Astrocyte (in vitro differentiated cells and primary cell): ENCODE data around the gene SH3BGRL. TPM values are rescaled to one million over a fixed set of nuclear protein-coding genes. Genes with fewer than 3 reads are reported as not detected.

Experiments used
- DNase-seq: peaks from one replicate; pipeline ENCODE4 v3.0.0-alpha.2; 2010; ENCODE audit warnings: low read depth
- FAIRE-seq: peaks from 2 replicates; lab custom pipeline; 2011; peaks lifted over from hg19 to GRCh38; lab: Jason Lieb, UNC
- H2AFZ ChIP-seq: 2 replicates; pipeline ENCODE4 v1.6.0; 2012; ENCODE audit warnings: low read depth, low read length, inconsistent platforms
- H3K27ac ChIP-seq: 2 replicates; pipeline ENCODE4 v1.5.1; 2011; ENCODE audit warnings: low read depth, low read length, inconsistent platforms
- H3K27me3 ChIP-seq: 2 replicates; pipeline ENCODE4 v1.6.0; 2011; ENCODE audit warnings: low read length, inconsistent platforms; ENCODE audit not compliant: insufficient read depth
- H3K36me3 ChIP-seq: 2 replicates; pipeline ENCODE4 v1.5.1; 2011; ENCODE audit warnings: low read length, inconsistent platforms; ENCODE audit not compliant: insufficient read depth
- H3K4me1 ChIP-seq: 2 replicates; pipeline ENCODE4 v1.5.1; 2011; ENCODE audit warnings: low read length, inconsistent platforms; ENCODE audit not compliant: insufficient read depth
- H3K4me2 ChIP-seq: 2 replicates; pipeline ENCODE4 v1.6.0; 2012; ENCODE audit warnings: low read length, inconsistent platforms
- H3K4me3 ChIP-seq: 2 replicates; pipeline ENCODE4 v1.5.1; 2011; ENCODE audit warnings: low read depth, mild to moderate bottlenecking, low read length, inconsistent platforms; ENCODE audit not compliant: insufficient read depth
- H3K79me2 ChIP-seq: 2 replicates; pipeline ENCODE4 v1.6.0; 2012; ENCODE audit warnings: mild to moderate bottlenecking, low read length, inconsistent platforms; ENCODE audit not compliant: insufficient read depth
- H3K9ac ChIP-seq: 2 replicates; pipeline ENCODE4 v1.6.0; 2012; ENCODE audit warnings: mild to moderate bottlenecking, low read length, inconsistent platforms
- H3K9me3 ChIP-seq: 2 replicates; pipeline ENCODE4 v1.5.1; 2012; ENCODE audit warnings: low read depth, mild to moderate bottlenecking, low read length, inconsistent platforms; ENCODE audit not compliant: insufficient read depth
- H4K20me1 ChIP-seq: 2 replicates; pipeline ENCODE4 v1.6.0; 2012; ENCODE audit warnings: low read length, inconsistent platforms; ENCODE audit not compliant: insufficient read depth
- H3K27ac Mint-ChIP-seq: one replicate; pipeline ENCODE4 v1.8.0; 2021; ENCODE audit warnings: mild to moderate bottlenecking, mixed read lengths; ENCODE audit not compliant: unreplicated experiment
- H3K27me3 Mint-ChIP-seq: one replicate; pipeline ENCODE4 v1.8.0; 2021; ENCODE audit warnings: low read depth, mixed read lengths; ENCODE audit not compliant: unreplicated experiment
- H3K36me3 Mint-ChIP-seq: one replicate; pipeline ENCODE4 v1.8.0; 2021; ENCODE audit warnings: low read depth, mixed read lengths; ENCODE audit not compliant: unreplicated experiment
- H3K4me1 Mint-ChIP-seq: one replicate; pipeline ENCODE4 v1.8.0; 2021; ENCODE audit warnings: low read depth, mixed read lengths; ENCODE audit not compliant: unreplicated experiment
- H3K4me3 Mint-ChIP-seq: one replicate; pipeline ENCODE4 v1.8.0; 2021; ENCODE audit warnings: mild to moderate bottlenecking, moderate library complexity, mixed read lengths; ENCODE audit not compliant: unreplicated experiment
- H3K9me3 Mint-ChIP-seq: one replicate; pipeline ENCODE4 v1.8.0; 2021; ENCODE audit warnings: mild to moderate bottlenecking, mixed read lengths; ENCODE audit not compliant: unreplicated experiment
- CTCF ChIP-seq: IDR thresholded peaks from 2 replicates; pipeline ENCODE4 v1.5.1; 2011; ENCODE audit warnings: low read depth, mild to moderate bottlenecking, inconsistent platforms, low read length, moderate library complexity; ENCODE audit not compliant: insufficient read depth
- EZH2 ChIP-seq: IDR thresholded peaks from 2 replicates; pipeline ENCODE4 v1.6.1; 2012; ENCODE audit warnings: mild to moderate bottlenecking, low read length, inconsistent platforms; ENCODE audit not compliant: insufficient read depth
- total RNA-seq: library from RNA; stranded (reverse); gene quantifications from 2 replicates; pipeline ENCODE4 v1.2.1, GENCODE V29; 2021

SH3BGRL gene
- total RNA-seq, 1 donor from 2014 or later: 132 TPM

GRCh38 chrX:81201071-81201470 is 831 bp upstream of the SH3BGRL start:
- H3K9me3 ChIP-seq: no peaks in the 10 kb centered on the region
- H3K27me3 Mint-ChIP-seq: no peaks in the 10 kb centered on the region

DNA sequence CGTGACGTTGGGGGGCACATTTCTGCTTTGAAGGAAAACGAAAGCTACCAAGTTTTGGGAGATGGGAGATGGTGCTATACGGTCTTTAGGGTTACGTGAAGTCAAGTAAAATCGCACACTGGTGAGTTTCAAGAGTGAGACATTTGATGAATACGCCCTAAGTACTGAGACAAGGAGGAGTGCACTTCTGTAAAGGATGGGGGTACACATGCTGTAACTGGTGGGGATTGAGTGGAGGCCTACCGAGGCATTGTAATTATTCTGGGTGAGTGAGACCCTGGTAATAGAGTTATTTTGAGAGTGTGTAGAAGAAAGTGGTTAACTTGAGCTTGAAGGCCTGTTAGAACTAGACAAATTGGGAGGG is 536 bp downstream of the SH3BGRL start:
- peak overlapping the region; percentile 85 for H2AFZ ChIP-seq
- peak overlapping the region; percentile 82 for H3K27ac Mint-ChIP-seq
- peaks cover 46% of the 10 kb centered on the region for H3K79me2 ChIP-seq
- no peaks in the 10 kb centered on the region for H3K9me3 Mint-ChIP-seq
- H4K20me1 ChIP-seq: peaks cover 3% of the 10 kb centered on the region
- DNase-seq: peak; percentile 8
- H3K9ac ChIP-seq: peak overlapping the region; percentile 96
- H3K4me3 Mint-ChIP-seq: peak overlapping the region; percentile 96
- H3K4me1 ChIP-seq: no peaks in the 10 kb centered on the region
- TF ChIP-seq CTCF (no peak), EZH2 (no peak)
- no peaks in the 10 kb centered on the region for H3K27me3 ChIP-seq
- FAIRE-seq: peak; percentile 43
- no peaks in the 10 kb centered on the region for H3K9me3 ChIP-seq
- H3K4me2 ChIP-seq: peak overlapping the region; percentile 96
- peak overlapping the region; percentile 90 for H3K27ac ChIP-seq
- H3K36me3 Mint-ChIP-seq: no peaks in the 10 kb centered on the region
- peak overlapping the region; percentile 94 for H3K4me3 ChIP-seq
- no peaks in the 10 kb centered on the region for H3K36me3 ChIP-seq
- H3K4me1 Mint-ChIP-seq: peaks cover 6% of the 10 kb centered on the region
- H3K27me3 Mint-ChIP-seq: no peaks in the 10 kb centered on the region

More at GRCh38 chrX:81201071-81201470, 831 bp upstream of the SH3BGRL start:
- Histone ChIP-seq H3K36me3 (no peaks in the 10 kb centered on the region), H3K4me3 (peak overlapping the region; percentile 94), H2AFZ (peak overlapping the region; percentile 76), H3K27ac (peak overlapping the region; percentile 90), H3K27me3 (no peaks in the 10 kb centered on the region), H3K4me2 (peak overlapping the region; percentile 96), H3K79me2 (peaks cover 39% of the 10 kb centered on the region), H4K20me1 (no peaks in the 10 kb centered on the region), H3K4me1 (no peaks in the 10 kb centered on the region), H3K9ac (peak overlapping the region; percentile 96)
- Mint-ChIP-seq H3K27ac (peak overlapping the region; percentile 4), H3K4me3 (peak overlapping the region; percentile 96), H3K9me3 (no peaks in the 10 kb centered on the region), H3K36me3 (no peaks in the 10 kb centered on the region), H3K4me1 (peaks cover 2% of the 10 kb centered on the region)
- DNase-seq (peak; percentile 2), FAIRE-seq (peak; percentile 13)
- TF ChIP-seq CTCF (no peak), EZH2 (no peak)

DNA sequence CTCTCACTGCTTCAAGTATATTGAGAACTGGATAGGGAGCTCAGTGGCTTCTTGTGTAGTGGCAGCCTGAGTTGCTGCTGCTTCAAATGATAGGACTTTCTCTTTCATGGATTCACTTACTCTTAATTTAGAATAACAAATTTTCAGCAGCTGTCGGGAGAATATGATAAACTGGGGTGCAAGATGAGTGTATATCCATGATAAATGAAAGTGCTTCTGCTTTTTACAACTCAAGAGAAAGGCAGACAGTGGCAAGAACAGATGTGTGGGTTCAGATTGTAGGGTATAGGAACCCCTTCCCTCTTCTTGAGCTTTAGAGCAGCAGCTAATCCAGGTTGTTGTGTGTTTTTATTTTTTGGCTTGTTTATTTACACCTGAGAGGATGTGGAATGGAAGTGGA is 1.0 kb downstream of the SH3BGRL start:
- H3K4me3 ChIP-seq: peak overlapping the region; percentile 94
- Mint-ChIP-seq H3K9me3 (no peaks in the 10 kb centered on the region), H3K27me3 (no peaks in the 10 kb centered on the region), H3K4me3 (peak overlapping the region; percentile 96), H3K27ac (no peak overlapping the region), H3K4me1 (peaks cover 6% of the 10 kb centered on the region), H3K36me3 (no peaks in the 10 kb centered on the region)
- peak overlapping the region; percentile 96 for H3K4me2 ChIP-seq
- H3K4me1 ChIP-seq: no peaks in the 10 kb centered on the region
- no peaks in the 10 kb centered on the region for H3K36me3 ChIP-seq
- no peak overlapping the region for H2AFZ ChIP-seq
- H3K9me3 ChIP-seq: no peaks in the 10 kb centered on the region
- peaks cover 46% of the 10 kb centered on the region for H3K79me2 ChIP-seq
- no peak for DNase-seq
- peaks cover 3% of the 10 kb centered on the region for H4K20me1 ChIP-seq
- H3K27ac ChIP-seq: peak overlapping the region; percentile 90
- no peak for FAIRE-seq
- peak overlapping the region; percentile 96 for H3K9ac ChIP-seq
- no peak for TF ChIP-seq EZH2
- no peak for TF ChIP-seq CTCF
- H3K27me3 ChIP-seq: no peaks in the 10 kb centered on the region
